ENCODE data around the gene LRP8.

LRP8 gene

GRCh38 chr1:53321366-53321765, 6.5 kb downstream of the LRP8 start:
- no peak for DNase-seq

- no peak for DNase-seq
These were observed 7.2 kb downstream of the LRP8 start for GRCh38 chr1:53320646-53321045.

GRCh38 chr1:53319296-53320101, 8.4 kb downstream of the LRP8 start:
- no peak for DNase-seq

GRCh38 chr1:53317646-53318539, 10.0 kb downstream of the LRP8 start:
- no peak for DNase-seq

- no peak for DNase-seq
These were observed 10.9 kb downstream of the LRP8 start for GRCh38 chr1:53316766-53317581.

GRCh38 chr1:53316424-53316765, 11.5 kb downstream of the LRP8 start:
- no peak for DNase-seq

- DNase-seq: no peak
These were observed 12.1 kb downstream of the LRP8 start for GRCh38 chr1:53315456-53316423.

GRCh38 chr1:53315046-53315445, 12.8 kb downstream of the LRP8 start:
- no peak for DNase-seq

- DNase-seq: no peak
These were observed 13.3 kb downstream of the LRP8 start for GRCh38 chr1:53314606-53315005.

GRCh38 chr1:53314096-53314495, 13.8 kb downstream of the LRP8 start:
- no peak for DNase-seq

GRCh38 chr1:53313556-53313955, 14.3 kb downstream of the LRP8 start:
- no peak for DNase-seq

- no peak for DNase-seq
These were observed 16.1 kb downstream of the LRP8 start for GRCh38 chr1:53311702-53312305.

- DNase-seq: no peak
These were observed 16.8 kb downstream of the LRP8 start for GRCh38 chr1:53310847-53311681.

GRCh38 chr1:53309802-53310201, 18.1 kb downstream of the LRP8 start:
- DNase-seq: no peak

- no peak for DNase-seq
These were observed 19.4 kb downstream of the LRP8 start for GRCh38 chr1:53308506-53308905.

GRCh38 chr1:53307037-53307436, 20.8 kb downstream of the LRP8 start:
- no peak for DNase-seq

- DNase-seq: no peak
These were observed 21.7 kb downstream of the LRP8 start for GRCh38 chr1:53306168-53306567.

GRCh38 chr1:53305650-53306049, 22.2 kb downstream of the LRP8 start:
- no peak for DNase-seq

- DNase-seq: no peak
These were observed 23.3 kb downstream of the LRP8 start for GRCh38 chr1:53304527-53304926.

GRCh38 chr1:53303726-53304515, 23.9 kb downstream of the LRP8 start:
- no peak for DNase-seq
